ENCODE data around the gene NAA30.

The NAA30 gene

GRCh38 chr14:57382283-57382682 lies 8.1 kb upstream of the NAA30 start:
- H3K4me1 ChIP-seq = peaks cover 8% of the 10 kb centered on the region
- peak in 1 of 2 experiments; percentile 48 for DNase-seq (ENCODE audit: low spot score in 2 of 2)
- H3K27me3 ChIP-seq (ENCODE audit: low read depth) = no peaks in the 10 kb centered on the region; the same call in 1 of the 2 replicates
- H3K36me3 ChIP-seq (replicated peaks) = no peaks in the 10 kb centered on the region
- H3K4me3 ChIP-seq = no peak overlapping the region
- in situ Hi-C loops (cut with MboI; ENCODE audit: low sequenced_read_pairs) = no loop called here
- no peaks in the 10 kb centered on the region for H3K9me3 ChIP-seq

- in situ Hi-C loops (cut with MboI; ENCODE audit: low sequenced_read_pairs) = no loop called here
- DNase-seq (ENCODE audit: low spot score in 2 of 2) = no peak
- H3K36me3 ChIP-seq (replicated peaks) = no peaks in the 10 kb centered on the region
- H3K4me3 ChIP-seq = no peak overlapping the region
- peaks cover 8% of the 10 kb centered on the region for H3K4me1 ChIP-seq
- no peaks in the 10 kb centered on the region for H3K9me3 ChIP-seq
- H3K27me3 ChIP-seq (ENCODE audit: low read depth) = no peaks in the 10 kb centered on the region; the same call in 1 of the 2 replicates
These were observed 7.2 kb upstream of the NAA30 start for GRCh38 chr14:57383125-57383745.

GRCh38 chr14:57388067-57388466 lies 2.3 kb upstream of the NAA30 start:
- Histone ChIP-seq H3K9me3 (no peaks in the 10 kb centered on the region), H3K4me3 (no peak overlapping the region), H3K36me3 (replicated peaks) (peaks cover 11% of the 10 kb centered on the region), H3K4me1 (peaks cover 17% of the 10 kb centered on the region), H3K27me3 (ENCODE audit: low read depth) (no peaks in the 10 kb centered on the region)
- DNase-seq (ENCODE audit: low spot score in 2 of 2) = no peak
- in situ Hi-C loops (cut with MboI; ENCODE audit: low sequenced_read_pairs) = no loop called here

GRCh38 chr14:57389646-57390036 lies 745 bp upstream of the NAA30 start:
- H3K36me3 ChIP-seq (replicated peaks) = peaks cover 11% of the 10 kb centered on the region
- DNase-seq (ENCODE audit: low spot score in 2 of 2) = no peak
- H3K4me3 ChIP-seq = peak overlapping the region; percentile 71
- peaks cover 11% of the 10 kb centered on the region for H3K4me1 ChIP-seq
- no peaks in the 10 kb centered on the region for H3K27me3 ChIP-seq (ENCODE audit: low read depth)
- in situ Hi-C loops (cut with MboI; ENCODE audit: low sequenced_read_pairs) = no loop called here
- H3K9me3 ChIP-seq = no peaks in the 10 kb centered on the region

GRCh38 chr14:57390806-57391516 lies 575 bp downstream of the NAA30 start:
- no peaks in the 10 kb centered on the region for H3K9me3 ChIP-seq
- DNase-seq (ENCODE audit: low spot score in 2 of 2) = peak in 1 of 2 experiments; percentile 42
- H3K36me3 ChIP-seq (replicated peaks) = peaks cover 11% of the 10 kb centered on the region
- H3K27me3 ChIP-seq (ENCODE audit: low read depth) = no peaks in the 10 kb centered on the region
- in situ Hi-C loops (cut with MboI; ENCODE audit: low sequenced_read_pairs) = no loop called here
- peak overlapping the region; percentile 71 for H3K4me3 ChIP-seq
- peaks cover 11% of the 10 kb centered on the region for H3K4me1 ChIP-seq

- in situ Hi-C loops (cut with MboI; ENCODE audit: low sequenced_read_pairs) = no loop called here
- peak in 1 of 2 experiments; percentile 17 for DNase-seq (ENCODE audit: low spot score in 2 of 2)
- Histone ChIP-seq H3K27me3 (ENCODE audit: low read depth) (no peaks in the 10 kb centered on the region), H3K9me3 (no peaks in the 10 kb centered on the region), H3K36me3 (replicated peaks) (peaks cover 11% of the 10 kb centered on the region), H3K4me3 (peak overlapping the region; percentile 71), H3K4me1 (peaks cover 11% of the 10 kb centered on the region)
These were observed 1.3 kb downstream of the NAA30 start for GRCh38 chr14:57391517-57392195.

GRCh38 chr14:57392830-57393229 lies 2.4 kb downstream of the NAA30 start:
- Histone ChIP-seq H3K9me3 (no peaks in the 10 kb centered on the region), H3K27me3 (ENCODE audit: low read depth) (no peaks in the 10 kb centered on the region), H3K4me3 (peak overlapping the region; percentile 71), H3K36me3 (replicated peaks) (peaks cover 16% of the 10 kb centered on the region), H3K4me1 (peaks cover 11% of the 10 kb centered on the region)
- in situ Hi-C loops (cut with MboI; ENCODE audit: low sequenced_read_pairs) = no loop called here
- DNase-seq (ENCODE audit: low spot score in 2 of 2) = no peak

DNA sequence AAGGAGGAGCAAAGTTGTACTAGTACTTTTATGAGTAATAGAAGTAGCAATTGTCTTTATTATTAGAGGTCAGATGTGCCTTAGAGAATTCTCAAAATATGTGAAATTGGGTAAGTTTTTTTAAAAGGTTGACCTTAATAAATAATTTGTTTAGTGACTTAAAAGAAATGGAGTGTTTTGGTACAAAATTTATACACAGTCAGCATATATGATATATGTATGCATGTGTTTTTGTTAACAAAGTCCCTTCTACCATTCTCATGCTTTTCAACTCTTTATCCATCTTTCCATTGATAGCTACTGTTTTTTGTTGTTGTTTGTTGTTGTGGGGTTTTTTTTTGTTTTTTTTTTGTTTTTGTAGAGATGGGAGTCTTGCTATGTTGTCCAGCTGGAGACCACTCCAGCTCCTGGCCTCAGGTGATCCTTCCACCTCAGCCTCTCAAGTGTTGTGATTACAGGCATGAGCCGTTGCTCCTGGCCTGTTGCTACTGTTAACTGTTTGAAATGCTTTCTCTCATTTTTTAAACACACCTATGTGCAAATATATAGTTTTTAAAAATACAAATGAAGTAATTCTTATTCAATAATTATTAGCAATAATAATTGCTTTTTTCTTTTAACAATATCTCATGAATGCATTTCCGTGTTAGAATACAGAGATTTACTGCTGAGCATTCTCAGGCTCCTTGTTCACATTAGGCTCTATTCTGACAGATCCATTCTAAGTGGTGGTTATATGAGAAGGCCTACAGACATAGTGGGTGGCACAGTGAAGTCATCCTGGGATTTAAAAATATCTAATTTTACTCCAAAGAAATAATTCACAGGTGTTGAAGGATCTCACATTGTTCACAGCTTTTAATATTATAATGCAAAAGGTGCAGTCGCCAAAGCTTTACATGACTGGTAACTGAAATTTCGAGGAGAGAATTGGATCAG lies 10.4 kb downstream of the NAA30 start:
- no peaks in the 10 kb centered on the region for H3K9me3 ChIP-seq
- no peaks in the 10 kb centered on the region for H3K27me3 ChIP-seq (ENCODE audit: low read depth)
- H3K4me1 ChIP-seq = peaks cover 14% of the 10 kb centered on the region
- peaks cover 11% of the 10 kb centered on the region for H3K36me3 ChIP-seq (replicated peaks)
- no peak for DNase-seq (ENCODE audit: low spot score in 2 of 2)
- H3K4me3 ChIP-seq = no peak overlapping the region
- in situ Hi-C loops (cut with MboI; ENCODE audit: low sequenced_read_pairs) = no loop called here

- Histone ChIP-seq H3K9me3 (no peaks in the 10 kb centered on the region), H3K4me1 (peaks cover 14% of the 10 kb centered on the region), H3K36me3 (replicated peaks) (peaks cover 11% of the 10 kb centered on the region), H3K27me3 (ENCODE audit: low read depth) (no peaks in the 10 kb centered on the region), H3K4me3 (no peak overlapping the region)
- in situ Hi-C loops (cut with MboI; ENCODE audit: low sequenced_read_pairs) = no loop called here
- DNase-seq (ENCODE audit: low spot score in 2 of 2) = no peak
These were observed 11.1 kb downstream of the NAA30 start for GRCh38 chr14:57401501-57401900.

GRCh38 chr14:57402173-57402852 lies 11.9 kb downstream of the NAA30 start:
- Histone ChIP-seq H3K36me3 (replicated peaks) (peaks cover 7% of the 10 kb centered on the region), H3K27me3 (ENCODE audit: low read depth) (no peaks in the 10 kb centered on the region), H3K4me1 (peaks cover 14% of the 10 kb centered on the region), H3K4me3 (no peak overlapping the region), H3K9me3 (no peaks in the 10 kb centered on the region)
- in situ Hi-C loops (cut with MboI; ENCODE audit: low sequenced_read_pairs) = no loop called here
- no peak for DNase-seq (ENCODE audit: low spot score in 2 of 2)

GRCh38 chr14:57403521-57403864 lies 13.1 kb downstream of the NAA30 start:
- Histone ChIP-seq H3K9me3 (no peaks in the 10 kb centered on the region), H3K36me3 (replicated peaks) (peaks cover 4% of the 10 kb centered on the region)

DNA sequence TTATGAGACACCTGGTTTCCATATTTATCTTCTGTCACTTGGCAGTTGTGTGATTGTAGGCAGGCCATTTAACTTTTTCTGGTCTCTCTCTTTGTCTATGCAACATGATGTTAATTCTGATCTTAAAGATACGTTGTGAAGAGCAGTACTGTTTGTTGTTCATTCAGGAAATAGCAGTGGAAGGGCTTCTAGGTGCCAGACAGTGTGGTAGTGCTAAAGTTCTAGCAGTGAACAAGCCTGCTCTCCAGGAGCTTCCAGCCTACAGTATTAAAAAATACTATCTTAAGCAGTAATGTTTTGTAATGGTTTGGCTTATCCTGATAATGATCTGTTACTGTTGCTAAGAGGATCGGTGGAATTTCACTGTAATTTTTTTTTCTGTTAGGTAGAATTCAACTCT lies 15.2 kb downstream of the NAA30 start:
- DNase-seq (ENCODE audit: low spot score in 2 of 2) = no peak
- Histone ChIP-seq H3K9me3 (no peaks in the 10 kb centered on the region), H3K27me3 (ENCODE audit: low read depth) (no peaks in the 10 kb centered on the region), H3K4me1 (peaks cover 14% of the 10 kb centered on the region), H3K4me3 (no peak overlapping the region), H3K36me3 (replicated peaks) (peaks cover 6% of the 10 kb centered on the region)
- in situ Hi-C loops (cut with MboI; ENCODE audit: low sequenced_read_pairs) = no loop called here

More at GRCh38 chr14:57403521-57403864, 13.1 kb downstream of the NAA30 start:
- in situ Hi-C loops (cut with MboI; ENCODE audit: low sequenced_read_pairs) = no loop called here
- Histone ChIP-seq H3K4me1 (peaks cover 14% of the 10 kb centered on the region), H3K27me3 (ENCODE audit: low read depth) (no peaks in the 10 kb centered on the region), H3K4me3 (no peak overlapping the region)
- no peak for DNase-seq (ENCODE audit: low spot score in 2 of 2)

- H3K9me3 ChIP-seq = no peaks in the 10 kb centered on the region
- no peaks in the 10 kb centered on the region for H3K27me3 ChIP-seq (ENCODE audit: low read depth)
- H3K4me1 ChIP-seq = no peaks in the 10 kb centered on the region
- DNase-seq (ENCODE audit: low spot score in 2 of 2) = no peak
- in situ Hi-C loops (cut with MboI; ENCODE audit: low sequenced_read_pairs) = no loop called here
- no peak overlapping the region for H3K4me3 ChIP-seq
- peaks cover 6% of the 10 kb centered on the region for H3K36me3 ChIP-seq (replicated peaks)
These were observed 17.7 kb downstream of the NAA30 start for GRCh38 chr14:57408037-57408436.
